Measurements from ENCODE around the gene DCXR. TPM values are rescaled to one million over a fixed set of nuclear protein-coding genes. Genes with fewer than 3 reads are reported as not detected.
A peak's percentile ranks its signal among the peaks of the same experiment; 100 is the strongest.

Gene DCXR
- total RNA-seq, 1 experiment from 2014 or later = 87.8 TPM

DNA sequence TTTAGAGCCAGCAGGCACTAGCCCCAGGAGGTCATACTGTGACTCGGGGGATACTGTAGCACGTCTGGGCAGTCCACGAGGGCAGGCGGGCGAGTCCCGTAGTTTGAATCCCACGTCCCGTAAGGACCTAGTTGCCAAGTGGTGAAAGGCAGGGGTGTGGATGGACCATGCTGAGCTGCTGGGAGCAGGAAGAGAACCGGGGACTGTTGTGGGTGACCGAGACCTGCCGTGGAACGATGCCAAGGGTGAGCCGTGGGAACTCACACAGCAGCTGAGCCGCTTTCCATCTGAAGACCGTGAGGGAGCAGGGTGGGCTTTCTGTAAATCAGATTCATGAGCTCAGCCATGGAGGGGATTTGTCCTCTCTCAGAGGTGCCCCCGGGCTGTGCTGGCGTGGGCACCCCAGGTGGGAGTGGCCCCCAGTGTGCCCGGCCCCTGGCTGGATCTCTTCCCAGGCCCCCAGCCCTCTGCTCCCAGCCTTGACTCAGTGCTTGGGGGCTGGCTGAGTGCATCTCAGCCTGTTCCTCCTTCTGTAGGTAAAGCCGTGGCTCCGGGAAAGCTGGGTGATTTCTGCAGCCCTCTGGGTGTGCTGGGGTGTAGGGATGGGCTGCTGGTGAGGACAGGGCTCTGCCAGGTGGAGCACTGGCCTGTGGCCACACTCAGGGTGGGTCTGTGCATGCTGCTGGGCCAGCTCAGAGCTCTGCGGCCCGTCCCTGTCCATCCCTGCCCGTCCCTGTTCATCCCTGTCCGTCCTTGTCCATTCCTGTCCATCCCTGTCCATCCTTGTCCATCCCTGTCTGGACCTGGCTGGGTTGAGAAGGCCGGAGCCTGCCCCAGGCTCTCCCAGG, 46.4 kb downstream of the DCXR start:
- peak overlapping the region; percentile 44 for H3K27ac Mint-ChIP-seq (ENCODE audit: unreplicated experiment)
- peaks cover 15% of the 10 kb centered on the region for H3K4me1 Mint-ChIP-seq (ENCODE audit: low read depth, unreplicated experiment)
- H3K27me3 Mint-ChIP-seq (ENCODE audit: unreplicated experiment) = no peaks in the 10 kb centered on the region
- intact Hi-C loops (cut with micrococcal nuclease; ENCODE audit: unreplicated experiment) = no loop called here
- H3K9me3 Mint-ChIP-seq (ENCODE audit: low read depth, unreplicated experiment) = no peaks in the 10 kb centered on the region
- no TSS peak for BruUV-seq (replicated peaks)
- TF ChIP-seq CTCF (IDR thresholded peaks at IDR 0.05; ENCODE audit: unreplicated experiment) = no peak
- peak overlapping the region; percentile 30 for H3K4me3 Mint-ChIP-seq (ENCODE audit: low read depth, unreplicated experiment)
- CTCF ChIA-PET = interaction anchor here (0.7 to 1.3 kb wide), 2 partner anchors 31 kb away, joined by 3 to 5 read pairs; partner anchors contain the start of gene CENPX
- peaks cover 19% of the 10 kb centered on the region for H3K36me3 Mint-ChIP-seq (ENCODE audit: insufficient read depth, unreplicated experiment)
- DNase-seq = no peak

DNA sequence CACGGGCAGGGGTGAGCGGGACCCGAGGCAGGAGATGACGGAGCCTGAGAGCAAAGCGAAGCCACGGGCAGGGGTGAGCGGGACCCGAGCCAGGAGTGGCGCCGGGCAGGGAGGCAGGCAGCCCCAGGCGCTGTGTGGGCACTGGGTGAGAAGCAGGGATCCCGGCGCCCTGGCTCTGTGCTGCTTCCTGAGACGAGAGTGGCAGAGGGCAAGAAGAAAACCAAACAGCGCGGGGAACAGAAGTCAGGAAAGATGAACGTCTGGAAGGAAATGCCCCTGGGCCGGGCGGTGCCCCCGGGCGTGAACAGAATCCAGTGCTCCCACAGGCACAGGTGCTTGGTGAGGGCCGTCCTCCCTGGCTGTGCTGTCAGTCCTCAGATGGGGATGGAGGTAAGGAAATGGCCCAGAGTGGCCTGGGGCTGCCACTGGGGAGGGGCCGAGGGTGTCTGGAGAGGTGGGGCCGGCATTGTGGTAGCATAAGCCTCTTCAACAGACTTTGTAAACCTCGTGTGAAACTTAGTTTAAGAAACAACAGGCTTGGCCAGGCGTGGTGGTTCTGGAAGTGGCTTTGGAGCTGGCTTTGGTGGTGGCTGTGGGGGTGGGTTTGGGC, 50.2 kb downstream of the DCXR start:
- intact Hi-C loops (cut with micrococcal nuclease; ENCODE audit: unreplicated experiment) = no loop called here
- CTCF ChIA-PET = no interaction called here
- DNase-seq = no peak
- H3K4me3 Mint-ChIP-seq (ENCODE audit: low read depth, unreplicated experiment) = no peak overlapping the region
- H3K27me3 Mint-ChIP-seq (ENCODE audit: unreplicated experiment) = no peaks in the 10 kb centered on the region
- no peaks in the 10 kb centered on the region for H3K9me3 Mint-ChIP-seq (ENCODE audit: low read depth, unreplicated experiment)
- TF ChIP-seq CTCF (IDR thresholded peaks at IDR 0.05; ENCODE audit: unreplicated experiment) = no peak
- H3K27ac Mint-ChIP-seq (ENCODE audit: unreplicated experiment) = no peak overlapping the region
- peaks cover 15% of the 10 kb centered on the region for H3K4me1 Mint-ChIP-seq (ENCODE audit: low read depth, unreplicated experiment)
- no TSS peak for BruUV-seq (replicated peaks)
- peaks cover 29% of the 10 kb centered on the region for H3K36me3 Mint-ChIP-seq (ENCODE audit: insufficient read depth, unreplicated experiment)

DNA sequence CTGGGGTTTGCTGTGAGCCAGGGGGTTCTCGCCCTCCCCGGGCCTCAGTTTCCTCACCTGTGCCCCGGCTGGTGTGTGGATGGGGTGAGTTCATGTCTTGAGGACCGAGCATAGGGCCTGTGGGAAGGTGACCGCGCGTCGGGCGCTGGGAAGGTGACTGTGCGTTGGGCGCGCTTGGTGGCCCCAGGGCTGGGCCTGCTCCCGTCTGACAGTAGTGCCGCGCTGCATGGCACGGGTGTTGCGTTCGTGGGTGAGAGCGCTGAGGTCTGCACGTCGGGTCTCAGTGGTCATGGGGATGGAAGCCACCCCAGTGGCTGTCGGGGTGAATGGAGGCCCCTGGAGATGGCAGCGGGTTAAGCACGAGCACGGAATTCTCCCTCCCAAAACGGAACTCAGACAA, 50.9 kb downstream of the DCXR start:
- CTCF ChIA-PET = no interaction called here
- intact Hi-C loops (cut with micrococcal nuclease; ENCODE audit: unreplicated experiment) = no loop called here
- Mint-ChIP-seq H3K4me1 (ENCODE audit: low read depth, unreplicated experiment) (peaks cover 12% of the 10 kb centered on the region), H3K9me3 (ENCODE audit: low read depth, unreplicated experiment) (no peaks in the 10 kb centered on the region), H3K4me3 (ENCODE audit: low read depth, unreplicated experiment) (no peak overlapping the region), H3K27ac (ENCODE audit: unreplicated experiment) (no peak overlapping the region), H3K36me3 (ENCODE audit: insufficient read depth, unreplicated experiment) (peaks cover 29% of the 10 kb centered on the region), H3K27me3 (ENCODE audit: unreplicated experiment) (no peaks in the 10 kb centered on the region)
- TF ChIP-seq CTCF (IDR thresholded peaks at IDR 0.05; ENCODE audit: unreplicated experiment) = no peak
- BruUV-seq (replicated peaks) = no TSS peak
- DNase-seq = no peak

Other genes with a start within 250 kb of the DCXR start
- gene GCGR, start 233.5 kb downstream of the DCXR start, total RNA-seq (2022) = 0.78 TPM in 1 of 2 replicates, not detected in the other
- gene MCRIP1, start 204.4 kb downstream of the DCXR start, total RNA-seq (2022) = 37.3 and 38.5 TPM in 2 replicates
- gene PPP1R27, start 202.6 kb downstream of the DCXR start, total RNA-seq (2022) = not detected in 2 replicates
- 750 and 777 TPM in 2 replicates for gene P4HB, start 177.2 kb downstream of the DCXR start, total RNA-seq (2022)
- gene ARHGDIA, start 166.4 kb downstream of the DCXR start, total RNA-seq (2022) = 273 and 288 TPM in 2 replicates
- 118 and 122 TPM in 2 replicates for gene ALYREF, start 146.1 kb downstream of the DCXR start, total RNA-seq (2022)
- 110 and 113 TPM in 2 replicates for gene ANAPC11, start 146.0 kb downstream of the DCXR start, total RNA-seq (2022)
- 0.27 and 0.47 TPM in 2 replicates for gene NPB, start 135.5 kb downstream of the DCXR start, total RNA-seq (2022)
- 58.4 and 60.9 TPM in 2 replicates for gene PCYT2, start 126.3 kb downstream of the DCXR start, total RNA-seq (2022)
- gene SIRT7, start 119.5 kb downstream of the DCXR start, total RNA-seq (2022) = 50.3 and 56.0 TPM in 2 replicates
- gene MAFG, start 110.0 kb downstream of the DCXR start, total RNA-seq (2022) = 36.1 and 37.9 TPM in 2 replicates
- gene PYCR1, start 100.4 kb downstream of the DCXR start, total RNA-seq (2022) = 102 and 105 TPM in 2 replicates
- not detected in 2 replicates for gene MYADML2, start 90.5 kb downstream of the DCXR start, total RNA-seq (2022)
- not detected in 2 replicates for gene NOTUM, start 76.5 kb downstream of the DCXR start, total RNA-seq (2022)
- gene ASPSCR1, start 60.1 kb downstream of the DCXR start, total RNA-seq (2022) = 37.7 and 43.5 TPM in 2 replicates
- 84.4 and 86.9 TPM in 2 replicates for gene CENPX, start 14.8 kb downstream of the DCXR start, total RNA-seq (2022)
- 31.2 and 32.6 TPM in 2 replicates for gene LRRC45, start 14.4 kb downstream of the DCXR start, total RNA-seq (2022)
- 8.0 and 9.3 TPM in 2 replicates for gene RAC3, start 6.0 kb downstream of the DCXR start, total RNA-seq (2022)
- 26.4 and 33.5 TPM in 2 replicates for gene RFNG, start 14.1 kb upstream of the DCXR start, total RNA-seq (2022)
- 114 and 115 TPM in 2 replicates for gene GPS1, start 14.2 kb upstream of the DCXR start, total RNA-seq (2022)
- 132 and 146 TPM in 2 replicates for gene DUS1L, start 28.1 kb upstream of the DCXR start, total RNA-seq (2022)
- gene FASN, start 60.5 kb upstream of the DCXR start, total RNA-seq (2022) = 346 and 372 TPM in 2 replicates
- gene CCDC57, start 175.1 kb upstream of the DCXR start, total RNA-seq (2022) = 69.9 and 76.8 TPM in 2 replicates
- gene SLC16A3, start 191.3 kb upstream of the DCXR start, total RNA-seq (2022) = 44.7 and 47.2 TPM in 2 replicates
- 157 and 160 TPM in 2 replicates for gene CSNK1D, start 236.0 kb upstream of the DCXR start, total RNA-seq (2022)